Liver (tissue), 9 donors: ENCODE data around the gene CPA1. TPM values are rescaled to one million over a fixed set of nuclear protein-coding genes. Genes with fewer than 3 reads are reported as not detected.

Source experiments
- DNase-seq: peaks from one replicate; pipeline ENCODE4 v3.0.0-alpha.2; 2017; ENCODE audit warnings: low spot score
- H3K27ac ChIP-seq, 2 donors: one replicate each; pipeline ENCODE4 v1.7.0; 2013; ENCODE audit warnings: inconsistent platforms in 2 of 2, low read length in 2 of 2, control low read depth in 1 of 2, low read depth in 1 of 2, mild to moderate bottlenecking in 1 of 2
- H3K27me3 ChIP-seq, 4 donors: one replicate each; pipeline versions ENCODE4 v1.6.1 to v1.7.0; 2013; ENCODE audit warnings: low read length in 3 of 4, inconsistent platforms in 1 of 4, mild to moderate bottlenecking in 1 of 4, moderate library complexity in 1 of 4; ENCODE audit not compliant: control insufficient read depth in 4 of 4, insufficient read depth in 4 of 4
- H3K36me3 ChIP-seq, 4 donors: one replicate each; pipeline versions ENCODE4 v1.6.1 to v1.7.0; 2013; ENCODE audit warnings: low read length in 3 of 4, mild to moderate bottlenecking in 3 of 4, low read depth in 1 of 4, moderate library complexity in 1 of 4; ENCODE audit not compliant: control insufficient read depth in 4 of 4, insufficient read depth in 3 of 4
- H3K4me1 ChIP-seq, 4 donors: one replicate each; pipeline versions ENCODE4 v1.6.1 to v1.7.0; 2013; ENCODE audit warnings: low read length in 3 of 4, mild to moderate bottlenecking in 3 of 4, moderate library complexity in 1 of 4; ENCODE audit not compliant: control insufficient read depth in 4 of 4, insufficient read depth in 4 of 4
- H3K4me3 ChIP-seq, 3 donors: one replicate each; pipeline versions ENCODE4 v1.6.1 to v1.7.0; 2013; ENCODE audit warnings: low read length in 3 of 3, control low read depth in 1 of 3, low read depth in 1 of 3, mild to moderate bottlenecking in 1 of 3
- H3K9ac ChIP-seq, 2 donors: one replicate each; pipeline ENCODE4 v1.7.0; 2013; ENCODE audit warnings: low read length in 2 of 2, mild to moderate bottlenecking in 2 of 2, moderate library complexity in 2 of 2, control low read depth in 1 of 2, low read depth in 1 of 2
- H3K9me3 ChIP-seq, 4 donors: one replicate each; pipeline versions ENCODE4 v1.6.1 to v1.7.0; 2013; ENCODE audit warnings: low read length in 3 of 4; ENCODE audit not compliant: control insufficient read depth in 4 of 4
- EGR1 ChIP-seq, 2 donors: IDR thresholded peaks; 2 replicates each; pipeline ENCODE4 v1.6.1; 2016 to 2018; ENCODE audit warnings: antibody characterized with exemption in 2 of 2, low read depth in 2 of 2
- FOXA1 ChIP-seq: IDR thresholded peaks from 2 replicates; pipeline ENCODE4 v1.6.1; 2016; ENCODE audit warnings: antibody characterized with exemption
- FOXA2 ChIP-seq: IDR thresholded peaks from 2 replicates; pipeline ENCODE4 v1.6.1; 2016; ENCODE audit warnings: antibody characterized with exemption
- HNF4A ChIP-seq, 2 donors: conservative IDR thresholded peaks; 2 replicates each; pipeline ENCODE4 v1.6.1; 2016; ENCODE audit warnings: antibody characterized with exemption in 2 of 2, mild to moderate bottlenecking in 2 of 2
- HNF4G ChIP-seq: IDR thresholded peaks from 2 replicates; pipeline ENCODE4 v1.6.1; 2016; ENCODE audit warnings: antibody characterized with exemption
- JUND ChIP-seq, 2 donors: IDR thresholded peaks; 2 replicates each; pipeline ENCODE4 v1.6.1; 2016; ENCODE audit warnings: antibody characterized with exemption in 2 of 2
- NR2F2 ChIP-seq: IDR thresholded peaks from 2 replicates; pipeline ENCODE4 v1.6.1; 2016; ENCODE audit warnings: antibody characterized with exemption
- RAD21 ChIP-seq, 2 donors: IDR thresholded peaks; 2 replicates each; pipeline ENCODE4 v1.6.1; 2016; ENCODE audit warnings: antibody characterized with exemption in 2 of 2, mild to moderate bottlenecking in 2 of 2
- RXRA ChIP-seq, 2 donors: IDR thresholded peaks; 2 replicates each; pipeline ENCODE4 v1.6.1; 2017 to 2018; ENCODE audit warnings: antibody characterized with exemption in 2 of 2, mild to moderate bottlenecking in 1 of 2
- SP1 ChIP-seq: IDR thresholded peaks from 2 replicates; pipeline ENCODE4 v1.6.1; 2018; ENCODE audit warnings: antibody characterized with exemption, mild to moderate bottlenecking
- TAF1 ChIP-seq: conservative IDR thresholded peaks from 2 replicates; pipeline ENCODE4 v1.6.1; 2016; ENCODE audit warnings: antibody characterized with exemption, mild to moderate bottlenecking
- YY1 ChIP-seq: IDR thresholded peaks from 2 replicates; pipeline ENCODE4 v1.6.1; 2016; ENCODE audit warnings: antibody characterized with exemption, mild to moderate bottlenecking
- WGBS: extraction: QIAGEN DNeasy Blood & Tissue Kit; methylation state at CpG from one replicate; pipeline ENCODE4 v1.1.7; 2013; 5-methylcytosine and 5-hydroxymethylcytosine counted together
- polyA plus RNA-seq, 2 donors: library from polyadenylated mRNA; stranded (reverse) in 1 of 2; unstranded in 1 of 2; fragments of 200-250 nt in 1 of 2; fragments of >200 nt in 1 of 2; fragmentation: Nextera tagmentation in 1 of 2; extraction: Ambion mirVana in 1 of 2; gene quantifications; one replicate each; pipeline versions ENCODE4 v1.2.1 to v1.2.3, GENCODE V29; 2013 to 2015
- total RNA-seq, 2 donors: library from RNA; depleted of rRNA; stranded (reverse); fragments of >200 nt; gene quantifications; one replicate each; pipeline ENCODE4 v1.2.3, GENCODE V29; 2014
- TF ChIP-seq, protein P1 (sequence below): fragments of 150-350 bp; IDR thresholded peaks from 2 replicates; pipeline ENCODE4 v1.5.1; 2017; ENCODE audit warnings: improper control_type of control experiment, low read depth, low read length; ENCODE audit not compliant: missing input control
- TF ChIP-seq, protein P2 (sequence below): IDR thresholded peaks from 2 replicates; pipeline ENCODE4 v1.6.1; 2016; ENCODE audit warnings: antibody characterized with exemption
- TF ChIP-seq, protein P3 (sequence below): IDR thresholded peaks from 2 replicates; pipeline ENCODE4 v1.6.1; 2016; ENCODE audit warnings: antibody characterized with exemption
- donor health status: healthy.
- donor health status: healthy.
- donor health status: healthy.
- donor health status: healthy.
- donor health status: healthy.

The CPA1 gene
- total and polyA plus RNA-seq, 4 donors, result 0.07 to 0.42 TPM; not detected in 2

DNA sequence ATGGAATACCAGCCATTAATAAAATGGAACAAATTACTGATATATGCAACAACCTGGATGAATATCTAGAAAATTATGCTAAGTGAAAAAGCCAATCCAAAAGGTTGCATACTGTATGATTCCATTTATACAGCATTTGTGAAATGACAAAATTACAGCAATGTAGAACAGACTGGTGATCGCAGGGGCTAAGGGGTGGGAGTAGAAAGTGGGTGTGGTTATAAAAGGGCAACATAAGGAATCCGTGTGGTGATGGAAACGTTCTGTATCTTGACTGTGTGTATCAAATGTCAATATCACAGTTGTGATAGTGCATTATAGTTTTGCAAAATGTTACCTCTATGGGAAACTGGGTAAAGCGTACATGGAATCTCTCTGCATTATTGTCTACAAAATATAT lies 45.5 kb downstream of the CPA1 start (continued):
- TF ChIP-seq, protein P1, sequence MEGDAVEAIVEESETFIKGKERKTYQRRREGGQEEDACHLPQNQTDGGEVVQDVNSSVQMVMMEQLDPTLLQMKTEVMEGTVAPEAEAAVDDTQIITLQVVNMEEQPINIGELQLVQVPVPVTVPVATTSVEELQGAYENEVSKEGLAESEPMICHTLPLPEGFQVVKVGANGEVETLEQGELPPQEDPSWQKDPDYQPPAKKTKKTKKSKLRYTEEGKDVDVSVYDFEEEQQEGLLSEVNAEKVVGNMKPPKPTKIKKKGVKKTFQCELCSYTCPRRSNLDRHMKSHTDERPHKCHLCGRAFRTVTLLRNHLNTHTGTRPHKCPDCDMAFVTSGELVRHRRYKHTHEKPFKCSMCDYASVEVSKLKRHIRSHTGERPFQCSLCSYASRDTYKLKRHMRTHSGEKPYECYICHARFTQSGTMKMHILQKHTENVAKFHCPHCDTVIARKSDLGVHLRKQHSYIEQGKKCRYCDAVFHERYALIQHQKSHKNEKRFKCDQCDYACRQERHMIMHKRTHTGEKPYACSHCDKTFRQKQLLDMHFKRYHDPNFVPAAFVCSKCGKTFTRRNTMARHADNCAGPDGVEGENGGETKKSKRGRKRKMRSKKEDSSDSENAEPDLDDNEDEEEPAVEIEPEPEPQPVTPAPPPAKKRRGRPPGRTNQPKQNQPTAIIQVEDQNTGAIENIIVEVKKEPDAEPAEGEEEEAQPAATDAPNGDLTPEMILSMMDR, result no peak
- TF ChIP-seq SP1 (no peak), HNF4G (no peak), RAD21 (IDR thresholded peaks at IDR 0.05) (no peak), HNF4A (conservative IDR thresholded peaks at IDR 0.05) (no peak), RXRA (IDR thresholded peaks at IDR 0.05) (no peak), FOXA2 (no peak), EGR1 (IDR thresholded peaks at IDR 0.05; ENCODE audit: low read depth in 2 of 2) (no peak)
- TF ChIP-seq, protein P2, sequence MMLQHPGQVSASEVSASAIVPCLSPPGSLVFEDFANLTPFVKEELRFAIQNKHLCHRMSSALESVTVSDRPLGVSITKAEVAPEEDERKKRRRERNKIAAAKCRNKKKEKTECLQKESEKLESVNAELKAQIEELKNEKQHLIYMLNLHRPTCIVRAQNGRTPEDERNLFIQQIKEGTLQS, result no peak

DNA sequence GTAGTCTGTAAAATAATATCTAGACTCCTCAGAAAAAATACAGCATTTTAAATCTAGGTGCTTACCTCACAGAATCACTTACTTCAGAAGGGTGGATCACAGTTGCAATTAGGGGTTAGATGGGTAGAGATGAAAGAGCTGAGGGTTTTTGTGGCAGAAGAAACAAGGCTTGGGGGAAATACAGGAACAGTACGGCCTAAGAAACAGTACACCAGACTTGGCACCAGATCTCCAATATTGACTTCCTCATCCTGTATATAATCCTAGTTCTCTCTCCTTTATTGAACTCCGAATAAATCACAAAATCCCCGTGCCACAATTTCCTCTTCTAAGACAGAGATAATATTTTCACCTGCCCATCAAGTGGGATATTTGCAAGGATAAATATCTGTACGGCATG lies 46.3 kb downstream of the CPA1 start:
- DNase-seq, result no peak
- Histone ChIP-seq H3K9ac (no peak overlapping the region), H3K4me3 (no peak overlapping the region), H3K9me3 (no peaks in the 10 kb centered on the region), H3K36me3 (no peaks in the 10 kb centered on the region), H3K27me3 (no peaks in the 10 kb centered on the region), H3K4me1 (no peaks in the 10 kb centered on the region), H3K27ac (no peak overlapping the region)
- WGBS, result 77% methylated on average over 4 of the region's 4 CpGs
- TF ChIP-seq JUND (IDR thresholded peaks at IDR 0.05) (no peak), FOXA1 (no peak), NR2F2 (no peak), RAD21 (IDR thresholded peaks at IDR 0.05) (no peak), HNF4G (no peak), HNF4A (conservative IDR thresholded peaks at IDR 0.05) (no peak), EGR1 (IDR thresholded peaks at IDR 0.05; ENCODE audit: low read depth in 2 of 2) (no peak), TAF1 (no peak)
- TF ChIP-seq, protein P2, result no peak
- TF ChIP-seq, protein P3, sequence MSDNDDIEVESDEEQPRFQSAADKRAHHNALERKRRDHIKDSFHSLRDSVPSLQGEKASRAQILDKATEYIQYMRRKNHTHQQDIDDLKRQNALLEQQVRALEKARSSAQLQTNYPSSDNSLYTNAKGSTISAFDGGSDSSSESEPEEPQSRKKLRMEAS, result no peak
- TF ChIP-seq, protein P1, result no peak

DNA sequence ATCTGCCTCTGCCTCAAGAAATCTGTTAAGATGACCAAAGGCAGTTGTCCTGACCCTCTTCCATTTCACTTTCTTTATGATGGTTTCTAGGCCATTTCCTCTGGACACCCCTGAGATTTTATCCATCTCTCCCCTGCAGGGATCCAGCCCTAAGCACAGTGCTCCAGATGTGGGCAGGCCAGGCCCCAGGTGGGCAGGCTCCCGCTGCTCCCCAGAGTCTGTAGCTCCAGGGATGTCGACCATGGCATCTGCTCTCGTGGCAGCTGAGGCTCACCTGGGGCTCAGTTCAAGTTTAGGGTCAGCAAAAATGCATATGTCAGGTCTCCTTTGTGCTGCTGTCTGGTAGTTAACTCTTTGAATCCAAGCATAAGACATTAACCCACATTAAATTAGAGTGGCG lies 48.7 kb downstream of the CPA1 start:
- H3K4me1 ChIP-seq, result no peaks in the 10 kb centered on the region
- no peak for DNase-seq

More for the DNA sequence above, 48.7 kb downstream of the CPA1 start:
- TF ChIP-seq RXRA (IDR thresholded peaks at IDR 0.05) (no peak), YY1 (no peak)
- H3K27me3 ChIP-seq, result no peaks in the 10 kb centered on the region
- WGBS, result 96% methylated on average over 4 of the region's 4 CpGs
- no peak overlapping the region for H3K4me3 ChIP-seq
- H3K27ac ChIP-seq, result no peak overlapping the region
- no peak overlapping the region for H3K9ac ChIP-seq
- H3K9me3 ChIP-seq, result no peaks in the 10 kb centered on the region
- no peaks in the 10 kb centered on the region for H3K36me3 ChIP-seq
